GM21619 (cell line): ENCODE results near the gene WDR27.

Source experiments
- ATAC-seq: cut with Tn5 transposase; IDR thresholded peaks from one replicate; pipeline ENCODE4 v1.9.1; 2021; ENCODE audit not compliant: unreplicated experiment

Gene WDR27

DNA sequence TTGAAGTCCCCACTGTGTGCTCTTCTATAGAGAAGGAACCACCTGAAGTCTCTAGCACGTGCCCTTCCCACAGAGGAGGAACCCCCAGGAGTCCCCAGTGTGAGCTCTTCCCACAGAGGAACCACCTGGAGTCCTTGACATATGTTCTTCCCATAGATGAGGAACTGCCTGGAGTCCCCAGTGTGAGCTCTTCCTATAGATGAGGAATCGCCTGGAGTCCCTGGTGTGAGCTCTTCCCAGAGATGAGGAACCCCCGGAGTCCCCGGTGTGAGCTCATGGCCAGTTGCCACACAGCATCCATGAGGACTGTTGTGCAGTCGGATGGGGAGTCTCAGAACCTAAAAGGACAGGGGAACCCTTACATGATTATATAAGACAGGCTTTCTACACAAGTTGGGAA, 290.1 kb downstream of the WDR27 start:
- ATAC-seq, result no peak

DNA sequence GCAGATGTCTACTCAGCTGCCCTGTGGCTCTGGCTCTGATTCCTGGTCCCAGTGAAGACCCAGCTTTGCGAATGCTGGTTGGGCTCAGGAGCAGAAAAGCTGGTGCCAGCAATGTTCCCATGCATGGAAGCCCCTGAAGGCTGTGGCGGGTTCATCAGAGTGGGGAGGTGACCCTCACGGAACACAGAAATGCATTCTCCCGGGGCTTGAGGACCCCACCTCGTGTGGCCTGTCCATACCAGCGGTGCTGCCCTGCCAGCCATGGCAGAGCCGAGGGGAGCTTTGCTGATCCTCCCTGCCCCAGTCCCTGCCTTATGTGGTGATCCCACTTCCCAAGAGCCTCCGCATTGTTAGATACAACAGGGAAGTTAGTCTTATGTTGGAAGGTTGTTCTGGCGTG, 290.5 kb downstream of the WDR27 start:
- ATAC-seq, result no peak

DNA sequence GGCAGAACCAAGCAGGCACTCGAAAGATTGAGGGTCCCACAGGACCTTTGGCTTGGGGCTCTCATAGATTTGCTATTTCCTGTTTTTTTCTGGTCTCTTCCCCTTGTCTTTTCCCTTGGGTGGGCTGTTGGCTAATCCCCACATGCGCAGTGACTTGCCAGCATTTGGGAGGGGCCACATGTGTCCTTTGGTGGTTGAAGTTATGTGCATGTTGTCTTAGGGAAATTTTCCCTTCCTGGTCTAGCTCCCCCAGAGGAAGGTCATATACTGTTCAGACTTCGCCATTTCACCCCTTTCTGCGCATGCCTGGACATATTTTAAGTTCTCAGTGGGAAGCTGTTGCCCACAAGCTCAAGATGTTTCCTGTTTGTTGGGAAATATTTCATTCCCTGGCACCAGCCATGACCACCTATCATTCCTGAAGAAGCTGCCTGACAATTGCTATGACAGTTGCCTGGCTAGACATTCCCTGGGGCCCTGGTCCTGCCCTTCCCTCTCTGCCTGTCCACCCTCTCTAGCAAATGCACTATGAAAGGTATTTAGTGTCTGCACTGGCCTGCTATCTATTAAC, 292.0 kb downstream of the WDR27 start:
- ATAC-seq, result no peak

DNA sequence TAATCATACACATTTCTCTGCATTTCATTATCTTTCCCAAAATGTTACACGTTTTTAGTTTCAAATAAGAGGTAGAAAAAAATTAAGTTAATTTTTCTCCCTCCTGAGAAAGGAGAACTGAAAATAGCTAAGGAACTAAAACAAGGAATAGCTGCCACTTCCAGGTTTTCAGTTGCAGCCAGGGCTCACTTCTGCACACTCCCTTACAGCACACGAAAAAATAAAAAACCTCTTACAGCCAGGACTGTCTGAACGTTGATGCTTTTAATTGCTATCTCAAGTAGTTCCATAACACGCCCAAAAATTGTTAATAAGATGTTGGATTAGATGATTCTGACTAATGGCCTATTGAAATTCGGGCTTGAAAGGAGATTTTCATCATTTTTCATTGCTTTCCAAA, 294.5 kb downstream of the WDR27 start:
- ATAC-seq, result no peak
